Stomach (tissue), 4 donors: ENCODE results near the gene CAMTA2.
A peak's percentile ranks its signal among the peaks of the same experiment; 100 is the strongest.

Experiments used
- CTCF ChIP-seq, 7 experiments: fragments of 450-650 bp in 4 of 7; fragments of 200-600 bp in 3 of 7; sonication (generic) in 3 of 7; IDR thresholded peaks; one replicate each; pipeline ENCODE4 v1.5.1; 2016 to 2019; ENCODE audit warnings: antibody characterized with exemption in 7 of 7, control low read depth in 2 of 7, mild to moderate bottlenecking in 1 of 7
- POLR2A ChIP-seq, 4 donors: fragments of 450-650 bp; IDR thresholded peaks; one replicate each; pipeline ENCODE4 v1.6.1; 2016; ENCODE audit warnings: antibody characterized with exemption in 4 of 4, control low read depth in 2 of 4, mild to moderate bottlenecking in 1 of 4, moderate library complexity in 1 of 4
- POLR2AphosphoS5 ChIP-seq, 3 donors: sonication (generic); formaldehyde crosslinking; IDR thresholded peaks; one replicate each; pipeline ENCODE4 v1.6.1; 2016; ENCODE audit warnings: antibody characterized with exemption in 3 of 3

DNA sequence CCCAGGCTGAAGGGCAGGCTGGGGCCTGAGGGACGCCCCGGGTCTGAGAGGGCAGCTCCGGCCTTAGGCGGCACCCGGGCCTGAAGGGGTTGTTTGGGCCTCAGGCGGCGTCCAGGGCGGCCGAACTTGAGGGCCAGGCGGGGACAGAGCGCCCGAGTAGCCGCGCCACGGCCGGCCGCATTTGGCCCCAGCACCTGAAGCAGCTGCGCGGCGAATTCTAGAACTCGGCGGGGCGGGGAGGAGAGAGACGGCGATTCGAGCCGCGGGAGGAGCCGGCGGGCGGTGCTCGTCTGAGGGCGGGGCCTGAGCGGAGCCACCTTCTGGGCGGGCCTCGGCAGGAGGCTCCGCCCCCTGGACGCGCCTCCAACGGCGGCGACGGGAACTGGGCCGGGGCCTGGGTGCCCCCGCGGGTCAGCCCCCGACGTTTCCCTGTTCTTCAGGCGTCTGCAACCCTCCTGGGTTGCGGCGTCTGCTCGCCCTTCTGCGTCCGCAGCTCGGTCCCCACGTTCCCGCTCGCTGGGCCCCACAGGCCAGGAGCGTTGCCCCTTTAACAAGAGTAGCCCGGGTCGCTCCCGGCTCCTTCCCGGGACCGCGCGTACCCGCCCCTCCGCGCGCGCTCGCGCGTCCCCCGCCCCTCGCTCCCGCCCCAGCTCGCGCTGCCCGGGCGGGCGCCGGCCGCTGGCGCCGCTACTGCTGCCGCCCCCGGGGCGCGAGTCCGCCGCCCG, 10.0 kb upstream of the CAMTA2 start, which contains the start of the genes INCA1 and KIF1C:
- TF ChIP-seq CTCF (IDR thresholded peaks at IDR 0.05) = peak in 2 of 7 experiments; percentile 23 to 27
- peak in 2 of 4 donors; percentile 43 to 58 for TF ChIP-seq POLR2A (IDR thresholded peaks at IDR 0.05)
- peak; percentile 49 to 84 (median 82) for TF ChIP-seq POLR2AphosphoS5 (IDR thresholded peaks at IDR 0.05)
